WTC11 (cell line): Measurements from ENCODE around the gene A2ML1. TPM values are rescaled to one million over a fixed set of nuclear protein-coding genes. Genes with fewer than 3 reads are reported as not detected.
"Not testable (repeated sequence)": the region's sequence is repeated elsewhere in the genome, so short reads cannot be mapped to it uniquely, and the experiment has no call there.

Source experiments
- ATAC-seq: fragments of 200-7000 bp; cut with Tn5 transposase; 2 replicates; pipeline ENCODE4 v1.10.0; 2021; ENCODE audit warnings: mild to moderate bottlenecking, moderate library complexity
- CTCF ChIA-PET: fragments of 300-600 bp; sonication (Branson Sonifier 250); formaldehyde crosslinking; loops from one replicate; lab custom pipeline; 2021; ENCODE audit warnings: antibody characterized with exemption; lab: Charles Lee
- POLR2A ChIA-PET: fragments of 350-600 bp; sonication (Branson Sonifier 250); formaldehyde crosslinking; loops from one replicate; lab custom pipeline; 2021; ENCODE audit warnings: antibody characterized with exemption; lab: Charles Lee
- DNase-seq: peaks from one replicate; pipeline ENCODE4 v3.0.0; 2021; ENCODE audit warnings: low spot score
- H3K27ac Mint-ChIP-seq: 2 replicates; pipeline ENCODE4 v1.8.0; 2021; ENCODE audit warnings: mixed read lengths
- H3K27me3 Mint-ChIP-seq: 2 replicates; pipeline ENCODE4 v1.8.0; 2021; ENCODE audit warnings: low read depth, mild to moderate bottlenecking, moderate library complexity, mixed read lengths
- H3K36me3 Mint-ChIP-seq: 2 replicates; pipeline ENCODE4 v1.8.0; 2021; ENCODE audit warnings: mixed read lengths
- H3K4me1 Mint-ChIP-seq: 2 replicates; pipeline ENCODE4 v1.8.0; 2022; ENCODE audit warnings: mixed read lengths
- H3K4me3 Mint-ChIP-seq: 2 replicates; pipeline ENCODE4 v1.8.0; 2021; ENCODE audit warnings: mild to moderate bottlenecking, moderate library complexity, mixed read lengths
- H3K9me3 Mint-ChIP-seq: 2 replicates; pipeline ENCODE4 v1.8.0; 2021; ENCODE audit warnings: mixed read lengths
- FOXJ3 ChIP-seq: sonication (generic); formaldehyde crosslinking; IDR thresholded peaks from 2 replicates; pipeline ENCODE4 v1.9.0; 2021; ENCODE audit warnings: missing genetic modification reagents, mild to moderate bottlenecking, borderline replicate concordance
- FOXK1 ChIP-seq: sonication (generic); formaldehyde crosslinking; IDR thresholded peaks from 2 replicates; pipeline ENCODE4 v1.8.0; 2022; ENCODE audit warnings: mild to moderate bottlenecking, moderate library complexity, missing genetic modification reagents
- GABPB1 ChIP-seq: sonication (generic); formaldehyde crosslinking; IDR thresholded peaks from 2 replicates; pipeline ENCODE4 v1.8.1; 2023; ENCODE audit warnings: mild to moderate bottlenecking, missing genetic modification reagents
- JAZF1 ChIP-seq: fragments of 250-450 bp; sonication (Bioruptor Pico); IDR thresholded peaks from 2 replicates; pipeline ENCODE4 v1.9.0; 2021; ENCODE audit warnings: moderate library complexity, mild to moderate bottlenecking, inconsistent platforms
- MXD4 ChIP-seq: fragments of 250-450 bp; sonication (Bioruptor Pico); IDR thresholded peaks from 2 replicates; pipeline ENCODE4 v1.8.0; 2021; ENCODE audit warnings: mild to moderate bottlenecking, moderate library complexity, borderline replicate concordance
- MYBL2 ChIP-seq: sonication (generic); formaldehyde crosslinking; IDR thresholded peaks from 2 replicates; pipeline ENCODE4 v1.8.1; 2023; ENCODE audit warnings: mild to moderate bottlenecking, moderate library complexity, missing genetic modification reagents
- NFYB ChIP-seq: sonication (generic); formaldehyde crosslinking; conservative IDR thresholded peaks from 2 replicates; pipeline ENCODE4 v1.8.0; 2022; ENCODE audit warnings: low read depth, missing genetic modification reagents
- PRRX2 ChIP-seq: fragments of 250-450 bp; sonication (Bioruptor Pico); IDR thresholded peaks from 2 replicates; pipeline ENCODE4 v1.8.0; 2021; ENCODE audit warnings: mild to moderate bottlenecking
- RORB ChIP-seq: fragments of 250-450 bp; sonication (Bioruptor Pico); IDR thresholded peaks from 2 replicates; pipeline ENCODE4 v1.9.0; 2021; ENCODE audit warnings: mild to moderate bottlenecking
- SMAD3 ChIP-seq: sonication (generic); formaldehyde crosslinking; IDR thresholded peaks from 2 replicates; pipeline ENCODE4 v1.8.0; 2022; ENCODE audit warnings: missing genetic modification reagents, mild to moderate bottlenecking, borderline replicate concordance
- TCF7 ChIP-seq: sonication (generic); formaldehyde crosslinking; IDR thresholded peaks from 2 replicates; pipeline ENCODE4 v1.8.0; 2022; ENCODE audit warnings: mild to moderate bottlenecking, low read depth, missing genetic modification reagents, moderate library complexity
- ZNF219 ChIP-seq: sonication (generic); formaldehyde crosslinking; IDR thresholded peaks from 2 replicates; pipeline ENCODE4 v1.8.0; 2023; ENCODE audit warnings: missing genetic modification reagents, mild to moderate bottlenecking, borderline replicate concordance
- ZNF263 ChIP-seq: sonication (generic); formaldehyde crosslinking; IDR thresholded peaks from 2 replicates; pipeline ENCODE4 v1.8.1; 2022; ENCODE audit warnings: low read depth, mild to moderate bottlenecking, moderate library complexity, missing genetic modification reagents
- ZNF317 ChIP-seq: sonication (generic); formaldehyde crosslinking; IDR thresholded peaks from 2 replicates; pipeline ENCODE4 v1.8.1; 2023; ENCODE audit warnings: low read depth, mild to moderate bottlenecking, moderate library complexity, missing genetic modification reagents, borderline replicate concordance
- total RNA-seq: library from RNA; stranded (reverse); gene quantifications from 3 replicates; pipeline ENCODE4 v1.2.3, GENCODE V29; 2021
- TF ChIP-seq, protein P1 (sequence below): sonication (generic); formaldehyde crosslinking; IDR thresholded peaks from 2 replicates; pipeline ENCODE4 v1.8.1; 2023; ENCODE audit warnings: mild to moderate bottlenecking, missing genetic modification reagents, moderate library complexity
- TF ChIP-seq, protein P2 (sequence below): sonication (generic); formaldehyde crosslinking; IDR thresholded peaks from 2 replicates; pipeline ENCODE4 v1.8.0; 2023; ENCODE audit warnings: mild to moderate bottlenecking, missing genetic modification reagents
- TF ChIP-seq, protein P3 (sequence below): sonication (generic); formaldehyde crosslinking; IDR thresholded peaks from 2 replicates; pipeline ENCODE4 v1.8.0; 2023; ENCODE audit warnings: missing genetic modification reagents
- TF ChIP-seq, protein P4 (sequence below): fragments of 200-600 bp; IDR thresholded peaks from 2 replicates; pipeline ENCODE4 v1.8.0; 2022; ENCODE audit warnings: antibody characterized with exemption
- TF ChIP-seq, protein P5 (sequence below): fragments of 250-450 bp; sonication (Bioruptor Pico); IDR thresholded peaks from 2 replicates; pipeline ENCODE4 v1.9.0; 2021; ENCODE audit warnings: mild to moderate bottlenecking
- TF ChIP-seq, protein P6 (sequence below): sonication (generic); formaldehyde crosslinking; IDR thresholded peaks from 2 replicates; pipeline ENCODE4 v1.8.1; 2022; ENCODE audit warnings: low read depth, missing genetic modification reagents, borderline replicate concordance
- TF ChIP-seq, protein P7 (sequence below): sonication (generic); formaldehyde crosslinking; IDR thresholded peaks from 2 replicates; pipeline ENCODE4 v1.8.1; 2022; ENCODE audit warnings: mild to moderate bottlenecking, missing genetic modification reagents, moderate library complexity, borderline replicate concordance
- TF ChIP-seq, protein P8 (sequence below): fragments of 250-450 bp; sonication (Bioruptor Pico); IDR thresholded peaks from 2 replicates; pipeline ENCODE4 v2.1.2; 2022; ENCODE audit warnings: mild to moderate bottlenecking, moderate library complexity

Gene A2ML1
- total RNA-seq, 1 experiment from 2014 or later, result 10.5 TPM

DNA sequence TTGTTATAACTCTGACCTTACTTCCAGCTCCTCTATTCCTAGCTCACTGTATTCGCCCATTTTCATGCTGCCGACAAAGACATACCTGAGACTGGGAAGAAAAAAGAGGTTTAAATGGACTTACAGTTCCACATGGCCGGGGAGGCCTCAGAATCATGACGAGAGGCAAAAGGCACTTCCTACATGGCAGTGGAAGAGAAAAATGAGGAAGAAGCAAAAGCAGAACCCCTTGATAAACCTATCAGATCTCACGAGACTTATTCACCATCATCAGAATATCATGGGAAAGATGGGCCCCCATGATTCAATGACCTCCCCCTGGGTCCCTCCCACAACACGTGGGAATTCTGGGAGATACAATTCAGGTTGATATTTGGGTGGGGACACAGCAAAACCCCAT lies 77.4 kb downstream of the A2ML1 start:
- CTCF ChIA-PET, result interaction anchor here (1.2 to 1.3 kb wide), 2 partner anchors 9 to 39 kb away, joined by 5 to 7 read pairs; no protein-coding TSS in a partner anchor
- POLR2A ChIA-PET, result no interaction called here

DNA sequence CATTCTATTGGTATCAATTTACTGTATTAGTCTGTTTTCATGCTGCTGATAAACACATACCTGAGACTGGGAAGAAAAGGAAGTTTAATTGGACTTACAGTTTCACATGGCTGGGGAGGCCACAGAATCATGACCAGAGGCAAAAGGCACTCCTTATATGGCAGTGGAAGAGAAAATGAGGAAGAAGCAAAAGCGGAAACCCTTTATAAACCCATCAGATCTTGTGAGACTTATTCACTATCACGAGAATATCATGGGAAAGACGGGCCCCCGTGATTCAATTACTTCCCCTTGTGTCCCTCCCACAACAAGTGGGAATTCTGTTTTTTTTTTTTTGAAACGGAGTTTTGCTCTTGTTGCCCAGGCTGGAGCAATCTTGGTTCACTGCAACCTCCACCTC lies 80.3 kb downstream of the A2ML1 start:
- H3K9me3 Mint-ChIP-seq, result peaks cover 34% of the 10 kb centered on the region
- not testable (repeated sequence) for ATAC-seq

More for the DNA sequence above, 77.4 kb downstream of the A2ML1 start:
- Mint-ChIP-seq H3K36me3 (peaks cover 56% of the 10 kb centered on the region), H3K27me3 (no peaks in the 10 kb centered on the region)
- TF ChIP-seq FOXJ3 (CRISPR knock-in tag) (no peak), MXD4 (no peak), JAZF1 (CRISPR knock-in tag) (no peak), RORB (CRISPR knock-in tag) (no peak), FOXK1 (CRISPR knock-in tag) (no peak)
- TF ChIP-seq, all 79 proteins: peak for 0
- peaks cover 13% of the 10 kb centered on the region for H3K4me1 Mint-ChIP-seq
- no peak overlapping the region; the same call in 1 of the 2 replicates for H3K27ac Mint-ChIP-seq
- no peak overlapping the region for H3K4me3 Mint-ChIP-seq
- ATAC-seq (no peak), DNase-seq (no peak)
- H3K9me3 Mint-ChIP-seq, result peaks cover 53% of the 10 kb centered on the region

DNA sequence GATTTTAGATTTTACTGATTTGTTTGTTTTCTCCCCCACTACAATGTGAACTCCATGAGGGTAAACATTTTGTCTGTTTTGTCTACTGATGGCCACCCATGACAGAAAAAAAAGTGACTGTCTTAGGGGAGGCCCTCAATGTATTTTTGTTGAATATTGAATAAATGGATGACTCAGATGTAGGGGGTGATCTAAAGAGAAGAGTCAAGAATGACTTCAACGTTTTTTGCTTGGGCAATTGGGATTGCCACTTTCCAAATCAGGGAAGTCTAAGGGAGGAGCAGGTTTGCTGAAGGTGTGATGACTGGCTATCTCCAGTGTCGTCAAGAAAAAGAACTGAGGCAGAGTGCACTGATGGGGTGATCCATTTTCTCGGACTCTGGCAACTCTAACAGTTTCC lies 81.2 kb downstream of the A2ML1 start:
- Mint-ChIP-seq H3K9me3 (peaks cover 34% of the 10 kb centered on the region), H3K27me3 (no peaks in the 10 kb centered on the region), H3K4me3 (no peak overlapping the region), H3K27ac (peak overlapping the region; percentile 52), H3K4me1 (peaks cover 46% of the 10 kb centered on the region), H3K36me3 (peaks cover 42% of the 10 kb centered on the region)
- DNase-seq (no peak), ATAC-seq (no peak)
- ChIA-PET POLR2A (no interaction called here), CTCF (interaction anchor here (1.3 kb wide), 1 partner anchor 13 kb away, joined by 6 read pairs; no protein-coding TSS in a partner anchor)
- TF ChIP-seq ZNF317, result no peak
- no peak for TF ChIP-seq NFYB (CRISPR knock-in tag)
- TF ChIP-seq, protein P1, sequence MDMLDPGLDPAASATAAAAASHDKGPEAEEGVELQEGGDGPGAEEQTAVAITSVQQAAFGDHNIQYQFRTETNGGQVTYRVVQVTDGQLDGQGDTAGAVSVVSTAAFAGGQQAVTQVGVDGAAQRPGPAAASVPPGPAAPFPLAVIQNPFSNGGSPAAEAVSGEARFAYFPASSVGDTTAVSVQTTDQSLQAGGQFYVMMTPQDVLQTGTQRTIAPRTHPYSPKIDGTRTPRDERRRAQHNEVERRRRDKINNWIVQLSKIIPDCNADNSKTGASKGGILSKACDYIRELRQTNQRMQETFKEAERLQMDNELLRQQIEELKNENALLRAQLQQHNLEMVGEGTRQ (CRISPR knock-in tag), result no peak
- TF ChIP-seq GABPB1 (CRISPR knock-in tag), result no peak
- no peak for TF ChIP-seq TCF7 (CRISPR knock-in tag)
- TF ChIP-seq, protein P2, sequence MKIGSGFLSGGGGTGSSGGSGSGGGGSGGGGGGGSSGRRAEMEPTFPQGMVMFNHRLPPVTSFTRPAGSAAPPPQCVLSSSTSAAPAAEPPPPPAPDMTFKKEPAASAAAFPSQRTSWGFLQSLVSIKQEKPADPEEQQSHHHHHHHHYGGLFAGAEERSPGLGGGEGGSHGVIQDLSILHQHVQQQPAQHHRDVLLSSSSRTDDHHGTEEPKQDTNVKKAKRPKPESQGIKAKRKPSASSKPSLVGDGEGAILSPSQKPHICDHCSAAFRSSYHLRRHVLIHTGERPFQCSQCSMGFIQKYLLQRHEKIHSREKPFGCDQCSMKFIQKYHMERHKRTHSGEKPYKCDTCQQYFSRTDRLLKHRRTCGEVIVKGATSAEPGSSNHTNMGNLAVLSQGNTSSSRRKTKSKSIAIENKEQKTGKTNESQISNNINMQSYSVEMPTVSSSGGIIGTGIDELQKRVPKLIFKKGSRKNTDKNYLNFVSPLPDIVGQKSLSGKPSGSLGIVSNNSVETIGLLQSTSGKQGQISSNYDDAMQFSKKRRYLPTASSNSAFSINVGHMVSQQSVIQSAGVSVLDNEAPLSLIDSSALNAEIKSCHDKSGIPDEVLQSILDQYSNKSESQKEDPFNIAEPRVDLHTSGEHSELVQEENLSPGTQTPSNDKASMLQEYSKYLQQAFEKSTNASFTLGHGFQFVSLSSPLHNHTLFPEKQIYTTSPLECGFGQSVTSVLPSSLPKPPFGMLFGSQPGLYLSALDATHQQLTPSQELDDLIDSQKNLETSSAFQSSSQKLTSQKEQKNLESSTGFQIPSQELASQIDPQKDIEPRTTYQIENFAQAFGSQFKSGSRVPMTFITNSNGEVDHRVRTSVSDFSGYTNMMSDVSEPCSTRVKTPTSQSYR (CRISPR knock-in tag), result no peak
- no peak for TF ChIP-seq ZNF219 (CRISPR knock-in tag)
- TF ChIP-seq, protein P3, sequence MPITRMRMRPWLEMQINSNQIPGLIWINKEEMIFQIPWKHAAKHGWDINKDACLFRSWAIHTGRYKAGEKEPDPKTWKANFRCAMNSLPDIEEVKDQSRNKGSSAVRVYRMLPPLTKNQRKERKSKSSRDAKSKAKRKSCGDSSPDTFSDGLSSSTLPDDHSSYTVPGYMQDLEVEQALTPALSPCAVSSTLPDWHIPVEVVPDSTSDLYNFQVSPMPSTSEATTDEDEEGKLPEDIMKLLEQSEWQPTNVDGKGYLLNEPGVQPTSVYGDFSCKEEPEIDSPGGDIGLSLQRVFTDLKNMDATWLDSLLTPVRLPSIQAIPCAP (CRISPR knock-in tag), result no peak
- no peak for TF ChIP-seq ZNF263
- TF ChIP-seq, protein P4, sequence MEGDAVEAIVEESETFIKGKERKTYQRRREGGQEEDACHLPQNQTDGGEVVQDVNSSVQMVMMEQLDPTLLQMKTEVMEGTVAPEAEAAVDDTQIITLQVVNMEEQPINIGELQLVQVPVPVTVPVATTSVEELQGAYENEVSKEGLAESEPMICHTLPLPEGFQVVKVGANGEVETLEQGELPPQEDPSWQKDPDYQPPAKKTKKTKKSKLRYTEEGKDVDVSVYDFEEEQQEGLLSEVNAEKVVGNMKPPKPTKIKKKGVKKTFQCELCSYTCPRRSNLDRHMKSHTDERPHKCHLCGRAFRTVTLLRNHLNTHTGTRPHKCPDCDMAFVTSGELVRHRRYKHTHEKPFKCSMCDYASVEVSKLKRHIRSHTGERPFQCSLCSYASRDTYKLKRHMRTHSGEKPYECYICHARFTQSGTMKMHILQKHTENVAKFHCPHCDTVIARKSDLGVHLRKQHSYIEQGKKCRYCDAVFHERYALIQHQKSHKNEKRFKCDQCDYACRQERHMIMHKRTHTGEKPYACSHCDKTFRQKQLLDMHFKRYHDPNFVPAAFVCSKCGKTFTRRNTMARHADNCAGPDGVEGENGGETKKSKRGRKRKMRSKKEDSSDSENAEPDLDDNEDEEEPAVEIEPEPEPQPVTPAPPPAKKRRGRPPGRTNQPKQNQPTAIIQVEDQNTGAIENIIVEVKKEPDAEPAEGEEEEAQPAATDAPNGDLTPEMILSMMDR, result no peak
- no peak for TF ChIP-seq SMAD3 (CRISPR knock-in tag)
- TF ChIP-seq, protein P5, sequence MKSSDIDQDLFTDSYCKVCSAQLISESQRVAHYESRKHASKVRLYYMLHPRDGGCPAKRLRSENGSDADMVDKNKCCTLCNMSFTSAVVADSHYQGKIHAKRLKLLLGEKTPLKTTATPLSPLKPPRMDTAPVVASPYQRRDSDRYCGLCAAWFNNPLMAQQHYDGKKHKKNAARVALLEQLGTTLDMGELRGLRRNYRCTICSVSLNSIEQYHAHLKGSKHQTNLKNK (CRISPR knock-in tag), result no peak
- TF ChIP-seq, protein P6, sequence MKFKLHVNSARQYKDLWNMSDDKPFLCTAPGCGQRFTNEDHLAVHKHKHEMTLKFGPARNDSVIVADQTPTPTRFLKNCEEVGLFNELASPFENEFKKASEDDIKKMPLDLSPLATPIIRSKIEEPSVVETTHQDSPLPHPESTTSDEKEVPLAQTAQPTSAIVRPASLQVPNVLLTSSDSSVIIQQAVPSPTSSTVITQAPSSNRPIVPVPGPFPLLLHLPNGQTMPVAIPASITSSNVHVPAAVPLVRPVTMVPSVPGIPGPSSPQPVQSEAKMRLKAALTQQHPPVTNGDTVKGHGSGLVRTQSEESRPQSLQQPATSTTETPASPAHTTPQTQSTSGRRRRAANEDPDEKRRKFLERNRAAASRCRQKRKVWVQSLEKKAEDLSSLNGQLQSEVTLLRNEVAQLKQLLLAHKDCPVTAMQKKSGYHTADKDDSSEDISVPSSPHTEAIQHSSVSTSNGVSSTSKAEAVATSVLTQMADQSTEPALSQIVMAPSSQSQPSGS (CRISPR knock-in tag), result no peak
- TF ChIP-seq, protein P7, sequence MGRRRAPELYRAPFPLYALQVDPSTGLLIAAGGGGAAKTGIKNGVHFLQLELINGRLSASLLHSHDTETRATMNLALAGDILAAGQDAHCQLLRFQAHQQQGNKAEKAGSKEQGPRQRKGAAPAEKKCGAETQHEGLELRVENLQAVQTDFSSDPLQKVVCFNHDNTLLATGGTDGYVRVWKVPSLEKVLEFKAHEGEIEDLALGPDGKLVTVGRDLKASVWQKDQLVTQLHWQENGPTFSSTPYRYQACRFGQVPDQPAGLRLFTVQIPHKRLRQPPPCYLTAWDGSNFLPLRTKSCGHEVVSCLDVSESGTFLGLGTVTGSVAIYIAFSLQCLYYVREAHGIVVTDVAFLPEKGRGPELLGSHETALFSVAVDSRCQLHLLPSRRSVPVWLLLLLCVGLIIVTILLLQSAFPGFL (CRISPR knock-in tag), result no peak
- no peak for TF ChIP-seq PRRX2 (CRISPR knock-in tag)
- TF ChIP-seq MYBL2 (CRISPR knock-in tag), result no peak
- TF ChIP-seq, protein P8, sequence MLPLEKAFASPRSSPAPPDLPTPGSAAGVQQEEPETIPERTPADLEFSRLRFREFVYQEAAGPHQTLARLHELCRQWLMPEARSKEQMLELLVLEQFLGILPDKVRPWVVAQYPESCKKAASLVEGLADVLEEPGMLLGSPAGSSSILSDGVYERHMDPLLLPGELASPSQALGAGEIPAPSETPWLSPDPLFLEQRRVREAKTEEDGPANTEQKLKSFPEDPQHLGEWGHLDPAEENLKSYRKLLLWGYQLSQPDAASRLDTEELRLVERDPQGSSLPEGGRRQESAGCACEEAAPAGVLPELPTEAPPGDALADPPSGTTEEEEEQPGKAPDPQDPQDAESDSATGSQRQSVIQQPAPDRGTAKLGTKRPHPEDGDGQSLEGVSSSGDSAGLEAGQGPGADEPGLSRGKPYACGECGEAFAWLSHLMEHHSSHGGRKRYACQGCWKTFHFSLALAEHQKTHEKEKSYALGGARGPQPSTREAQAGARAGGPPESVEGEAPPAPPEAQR (CRISPR knock-in tag), result no peak

More for the DNA sequence above, 80.3 kb downstream of the A2ML1 start:
- CTCF ChIA-PET, H3K4me3 Mint-ChIP-seq, POLR2A ChIA-PET, H3K27me3 Mint-ChIP-seq, DNase-seq: not testable (repeated sequence)
- 0 out of 2 replicates have a peak overlapping the region, but pooled peaks have one; percentile 39 for H3K27ac Mint-ChIP-seq
- peaks cover 41% of the 10 kb centered on the region for H3K4me1 Mint-ChIP-seq
- peaks cover 42% of the 10 kb centered on the region for H3K36me3 Mint-ChIP-seq
